IMR-90 (cell line): ENCODE measurements around the gene KMT2C. TPM values are rescaled to one million over a fixed set of nuclear protein-coding genes. Genes with fewer than 3 reads are reported as not detected.

ENCODE experiments used
- ATAC-seq: fragments of 200-7000 bp; cut with Tn5 transposase; 2 replicates; pipeline ENCODE4 v1.9.1; 2020; ENCODE audit warnings: low read depth, mild to moderate bottlenecking, moderate library complexity
- BruUV-seq: library from RNA; stranded (reverse); fragments of 400-500 nt; replicated peaks from 2 replicates; lab custom pipeline; 2021; lab: Mats Ljungman, UMichigan
- CTCF ChIA-PET: fragments of 300-600 bp; formaldehyde crosslinking; extraction: SDS; loops from one replicate; lab custom pipeline; 2021; ENCODE audit warnings: antibody characterized with exemption; lab: Yijun Ruan, JAX
- POLR2A ChIA-PET: fragments of 300-600 bp; sonication (Branson Sonifier 250); formaldehyde crosslinking; loops from one replicate; lab custom pipeline; 2022; ENCODE audit warnings: antibody characterized with exemption; ENCODE audit not compliant: unreplicated experiment; lab: Charles Lee
- DNase-seq: peaks from one replicate; pipeline ENCODE4 v3.0.0; 2013
- H2AFZ ChIP-seq: replicated peaks from 2 replicates; pipeline ENCODE3; 2013; ENCODE audit warnings: low read length, mild to moderate bottlenecking; ENCODE audit not compliant: poor library complexity
- H2AK5ac ChIP-seq: 2 replicates; pipeline ENCODE4 v1.6.1; 2013; ENCODE audit warnings: low read depth, low read length, inconsistent platforms
- H2AK9ac ChIP-seq: replicated peaks from 2 replicates; pipeline ENCODE3; 2013; ENCODE audit warnings: mild to moderate bottlenecking, low read depth, low read length, moderate library complexity; ENCODE audit not compliant: poor library complexity
- H2BK120ac ChIP-seq: 2 replicates; pipeline ENCODE4 v1.6.1; 2013; ENCODE audit warnings: low read depth, low read length, inconsistent platforms
- H2BK15ac ChIP-seq: 3 replicates; pipeline ENCODE4 v1.6.1; 2013; ENCODE audit warnings: low read depth, low read length, inconsistent platforms
- H2BK20ac ChIP-seq: 2 replicates; pipeline ENCODE4 v1.6.1; 2013; ENCODE audit warnings: low read depth, mild to moderate bottlenecking, inconsistent platforms, low read length, moderate library complexity
- H2BK5ac ChIP-seq: 2 replicates; pipeline ENCODE4 v1.6.1; 2013; ENCODE audit warnings: mild to moderate bottlenecking, low read depth, low read length, inconsistent platforms; ENCODE audit not compliant: poor library complexity, severe bottlenecking
- H3K14ac ChIP-seq: replicated peaks from 2 replicates; pipeline ENCODE4 v1.6.1; 2013; ENCODE audit warnings: low read depth, low read length, inconsistent platforms
- H3K18ac ChIP-seq: 2 replicates; pipeline ENCODE4 v1.6.1; 2013; ENCODE audit warnings: low read depth, low read length, control low read depth
- H3K23ac ChIP-seq: 2 replicates; pipeline ENCODE4 v1.6.1; 2013; ENCODE audit warnings: low read depth, low read length, inconsistent platforms
- H3K27ac ChIP-seq: 2 replicates; pipeline ENCODE4 v1.5.1; 2013; ENCODE audit warnings: mild to moderate bottlenecking, control low read depth, low read length; ENCODE audit not compliant: insufficient read depth
- H3K27me3 ChIP-seq: 2 replicates; pipeline ENCODE4 v1.6.1; 2013; ENCODE audit warnings: low read length; ENCODE audit not compliant: control insufficient read depth, insufficient read depth
- H3K36me3 ChIP-seq: 2 replicates; pipeline ENCODE4 v1.6.1; 2013; ENCODE audit warnings: low read length, mixed read lengths; ENCODE audit not compliant: control insufficient read depth, insufficient read depth
- H3K4ac ChIP-seq: 2 replicates; pipeline ENCODE4 v1.6.1; 2013; ENCODE audit warnings: low read depth, low read length, inconsistent platforms
- H3K4me1 ChIP-seq: 2 replicates; pipeline ENCODE4 v1.6.1; 2013; ENCODE audit warnings: low read length, mixed read lengths; ENCODE audit not compliant: control insufficient read depth, insufficient read depth
- H3K4me2 ChIP-seq: 2 replicates; pipeline ENCODE4 v1.6.1; 2013; ENCODE audit warnings: low read depth, mild to moderate bottlenecking, control low read depth, low read length, moderate library complexity
- H3K4me3 ChIP-seq: 2 replicates; pipeline ENCODE4 v1.5.1; 2013; ENCODE audit warnings: low read depth, mild to moderate bottlenecking, control low read depth, low read length, moderate library complexity; ENCODE audit not compliant: insufficient read depth
- H3K56ac ChIP-seq: 2 replicates; pipeline ENCODE4 v1.6.1; 2013; ENCODE audit warnings: low read length, inconsistent platforms; ENCODE audit not compliant: insufficient read depth; ENCODE audit errors: extremely low read depth
- H3K79me1 ChIP-seq, 2 experiments: 2 replicates each; pipeline ENCODE4 v1.6.1; 2013; ENCODE audit warnings: low read length in 2 of 2, inconsistent platforms in 1 of 2, low read depth in 1 of 2
- H3K9ac ChIP-seq: 2 replicates; pipeline ENCODE4 v1.6.1; 2013; ENCODE audit warnings: low read depth, low read length, control low read depth
- H3K9me1 ChIP-seq: 2 replicates; pipeline ENCODE4 v1.6.1; 2013; ENCODE audit warnings: low read length, inconsistent platforms; ENCODE audit not compliant: insufficient read depth
- H3K9me3 ChIP-seq: 2 replicates; pipeline ENCODE4 v1.6.1; 2013; ENCODE audit warnings: low read length; ENCODE audit not compliant: control insufficient read depth, insufficient read depth
- H4K20me1 ChIP-seq: 2 replicates; pipeline ENCODE4 v1.6.1; 2013; ENCODE audit warnings: low read length, inconsistent platforms; ENCODE audit not compliant: insufficient read depth
- H4K5ac ChIP-seq: 2 replicates; pipeline ENCODE4 v1.6.1; 2013; ENCODE audit warnings: mild to moderate bottlenecking, low read depth, low read length, control low read depth
- H4K8ac ChIP-seq, 2 experiments: 2 replicates each; pipeline ENCODE4 v1.6.1; 2013; ENCODE audit warnings: low read depth in 2 of 2, low read length in 2 of 2, control low read depth in 1 of 2, inconsistent platforms in 1 of 2
- H4K91ac ChIP-seq: 2 replicates; pipeline ENCODE4 v1.6.1; 2013; ENCODE audit warnings: low read depth, low read length, inconsistent platforms; ENCODE audit not compliant: insufficient read depth
- CEBPB ChIP-seq: IDR thresholded peaks from 2 replicates; pipeline ENCODE4 v1.6.1; 2012; ENCODE audit warnings: low read depth, low read length, improper control_type of control experiment
- CHD1 ChIP-seq: IDR thresholded peaks from 2 replicates; pipeline ENCODE4 v1.6.1; 2012; ENCODE audit warnings: low read depth, low read length, improper control_type of control experiment
- ELK1 ChIP-seq: fragments of 150-350 bp; IDR thresholded peaks from 2 replicates; pipeline ENCODE4 v1.6.1; 2016; ENCODE audit warnings: low read depth, mild to moderate bottlenecking, low read length, moderate library complexity, borderline replicate concordance
- FOS ChIP-seq: fragments of 150-350 bp; IDR thresholded peaks from 2 replicates; pipeline ENCODE4 v1.6.1; 2016; ENCODE audit warnings: low read depth, low read length
- MAZ ChIP-seq: IDR thresholded peaks from 2 replicates; pipeline ENCODE4 v1.6.1; 2012; ENCODE audit warnings: low read depth, mild to moderate bottlenecking, low read length, improper control_type of control experiment, moderate library complexity, borderline replicate concordance
- NFE2L2 ChIP-seq: fragments of 150-350 bp; IDR thresholded peaks from 2 replicates; pipeline ENCODE4 v1.6.1; 2016; ENCODE audit warnings: low read depth, mild to moderate bottlenecking, low read length
- RAD21 ChIP-seq: IDR thresholded peaks from 2 replicates; pipeline ENCODE4 v1.6.1; 2012; ENCODE audit warnings: low read length, improper control_type of control experiment
- USF2 ChIP-seq: fragments of 150-350 bp; IDR thresholded peaks from 2 replicates; pipeline ENCODE4 v1.6.1; 2017; ENCODE audit warnings: mild to moderate bottlenecking, antibody characterized with exemption, low read length, low read depth
- WGBS, 2 experiments: methylation state at CpG; one replicate each; pipeline versions ENCODE4 v1.1.5 to v1.1.7; 2013; ENCODE audit warnings: missing lambda C conversion rate in 2 of 2; ENCODE audit not compliant: insufficient read length in 1 of 2; ENCODE audit errors: extremely low coverage in 2 of 2; 5-methylcytosine and 5-hydroxymethylcytosine counted together
- dilution Hi-C: fragments of 300-500 bp; cut with HindIII; formaldehyde crosslinking; loops from one replicate; pipeline ENCODE4 v1.14.3; 2018; ENCODE audit warnings: low sequenced_read_pairs; ENCODE audit not compliant: unreplicated experiment
- in situ Hi-C: fragments of 300-500 bp; cut with MboI; formaldehyde crosslinking; loops from 3 replicates; pipeline ENCODE4 v1.14.3; 2019; ENCODE audit warnings: low sequenced_read_pairs, inconsistent platforms, mixed read lengths
- intact Hi-C: fragments of 100-400 bp; cut with micrococcal nuclease; formaldehyde crosslinking; loops from 2 replicates; pipeline ENCODE4 v1.10.0; 2022
- polyA plus RNA-seq, 3 experiments: library from polyadenylated mRNA; depleted of rRNA; stranded (reverse); fragments of >200 nt; gene quantifications; 2 replicates each; pipeline ENCODE4 v1.2.3, GENCODE V29; 2012; ENCODE audit warnings: low replicate concordance in 1 of 3
- total RNA-seq: library from RNA; depleted of rRNA; stranded (reverse); fragments of >200 nt; gene quantifications from 2 replicates; pipeline ENCODE4 v1.2.3, GENCODE V29; 2012

KMT2C gene
- total and polyA plus RNA-seq, 2 of the 4 experiments (the other 2 are of a cell fraction), result 8.0 to 23.3 TPM

GRCh38 chr7:152367170-152367569 is 68.6 kb downstream of the KMT2C start:
- H3K4me2 ChIP-seq, result no peak overlapping the region; the same call in 1 of the 2 replicates
- H4K91ac ChIP-seq, result no peak overlapping the region
- H2BK120ac ChIP-seq, result no peak overlapping the region
- H4K5ac ChIP-seq, result no peak overlapping the region
- WGBS, 2 experiments, result 100% methylated on average over 1 of the region's 8 CpGs; no CpG with 5 or more reads in 1 of the 2 experiments
- dilution Hi-C loops (no loop called here), intact Hi-C loops (no loop called here), in situ Hi-C loops (no loop called here)
- H3K4me1 ChIP-seq, result peaks cover 9% of the 10 kb centered on the region
- no peak; the same call in 1 of the 2 replicates for ATAC-seq
- no peaks in the 10 kb centered on the region for H3K27me3 ChIP-seq
- no peak overlapping the region for H3K27ac ChIP-seq
- H3K9me3 ChIP-seq, result no peaks in the 10 kb centered on the region
- TF ChIP-seq MAZ (no peak), CHD1 (no peak), FOS (no peak), ELK1 (no peak), CEBPB (no peak), USF2 (no peak), NFE2L2 (no peak), RAD21 (no peak)
- H2AK5ac ChIP-seq, result no peak overlapping the region
- H2AK9ac ChIP-seq, result no peak overlapping the region
- no peak overlapping the region for H3K56ac ChIP-seq
- H2BK5ac ChIP-seq, result no peak overlapping the region
- no peak overlapping the region for H2BK15ac ChIP-seq
- no peaks in the 10 kb centered on the region for H3K36me3 ChIP-seq
- H3K4me3 ChIP-seq, result no peak overlapping the region
- BruUV-seq, result no TSS peak
- H4K8ac ChIP-seq, result no peak overlapping the region
- H4K20me1 ChIP-seq, result peaks cover 82% of the 10 kb centered on the region
- POLR2A ChIA-PET, result no interaction called here
- peaks cover 5% of the 10 kb centered on the region for H3K9me1 ChIP-seq
- no peak overlapping the region for H3K4ac ChIP-seq
- H2BK20ac ChIP-seq, result no peak overlapping the region
- DNase-seq, result no peak
- H2AFZ ChIP-seq, result no peak overlapping the region
- no peak overlapping the region for H3K18ac ChIP-seq
- H3K79me1 ChIP-seq, result peaks cover 22 to 61% of the 10 kb centered on the region in 2 experiments
- H3K9ac ChIP-seq, result no peak overlapping the region
- H3K23ac ChIP-seq, result peak overlapping the region; percentile 24; the same call in 1 of the 2 replicates
- CTCF ChIA-PET, result no interaction called here
- H3K14ac ChIP-seq, result no peak overlapping the region
